Hematopoietic multipotent progenitor cell treated with erythropoietin and hydrocortisone succinate and interleukin-3 and kit ligand, for 8 days (in vitro differentiated cells): ENCODE measurements around the gene ZSCAN20.
"Not testable (repeated sequence)": the region's sequence is repeated elsewhere in the genome, so short reads cannot be mapped to it uniquely, and the experiment has no call there.

Source experiments
- DNase-seq: peaks from one replicate; pipeline ENCODE4 v3.0.0-alpha.2; 2015

ZSCAN20 gene

GRCh38 chr1:33497410-33497809, 25.0 kb downstream of the ZSCAN20 start:
- DNase-seq, result no peak

DNA sequence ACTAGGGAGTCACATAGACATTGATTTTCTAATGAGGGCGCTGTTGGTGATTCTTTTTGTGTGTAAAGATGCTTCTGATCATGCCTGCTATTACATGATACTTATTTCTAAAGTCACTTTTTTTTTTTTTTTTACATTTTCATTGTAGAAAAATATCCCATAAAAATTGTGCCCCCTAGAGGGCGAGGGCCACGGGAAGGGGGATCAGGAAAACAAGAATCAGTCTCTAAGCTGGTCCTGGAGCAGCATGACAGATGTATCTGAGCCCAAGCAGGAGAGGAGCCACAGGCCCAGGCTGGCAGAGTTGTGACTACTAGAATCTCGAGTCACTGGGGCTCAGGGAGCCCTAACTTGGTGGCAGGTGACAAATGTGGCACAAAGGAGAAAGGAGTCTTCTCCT, 28.1 kb downstream of the ZSCAN20 start:
- no peak for DNase-seq

DNA sequence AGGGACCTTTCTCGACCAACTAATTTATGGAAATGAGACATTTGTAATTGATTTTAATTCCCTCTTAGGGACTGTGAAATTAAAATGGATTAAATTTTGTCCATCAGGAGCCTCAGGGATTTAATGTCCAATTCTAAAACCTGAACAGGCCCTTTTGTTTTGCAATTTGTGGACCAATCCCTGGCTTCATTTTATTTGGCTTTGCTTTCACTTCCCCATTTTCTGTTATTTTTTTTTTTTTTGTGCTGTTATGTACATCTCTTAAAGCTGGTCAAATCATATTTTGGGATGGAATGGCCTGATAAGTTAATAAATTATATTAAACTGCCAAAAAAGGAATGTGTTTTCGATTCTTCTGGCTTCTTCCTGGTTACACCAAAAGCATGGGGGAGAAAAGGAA, 28.9 kb downstream of the ZSCAN20 start:
- DNase-seq, result no peak

DNA sequence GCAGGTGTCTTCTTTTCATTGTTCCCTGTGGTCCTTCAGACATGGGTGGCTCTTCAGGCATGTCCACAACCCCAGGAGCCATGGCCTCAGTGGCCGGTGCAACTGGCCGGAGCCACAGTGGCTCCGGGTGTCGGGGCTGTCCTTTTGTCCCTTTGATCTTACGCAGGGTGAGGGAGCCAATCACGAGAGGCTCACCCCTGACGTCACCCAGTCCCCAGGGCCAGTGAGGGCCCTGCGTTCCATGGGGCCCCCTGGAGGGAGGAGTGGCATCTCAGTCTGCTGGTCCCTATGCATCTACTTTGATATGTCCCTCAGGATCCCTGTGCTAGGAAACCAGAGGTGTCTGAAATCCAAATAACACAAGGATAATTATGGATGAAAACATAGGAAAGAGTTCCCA, 29.3 kb downstream of the ZSCAN20 start:
- no peak for DNase-seq

- DNase-seq, result no peak
Observed at GRCh38 chr1:33502726-33503125, 30.3 kb downstream of the ZSCAN20 start.

DNA sequence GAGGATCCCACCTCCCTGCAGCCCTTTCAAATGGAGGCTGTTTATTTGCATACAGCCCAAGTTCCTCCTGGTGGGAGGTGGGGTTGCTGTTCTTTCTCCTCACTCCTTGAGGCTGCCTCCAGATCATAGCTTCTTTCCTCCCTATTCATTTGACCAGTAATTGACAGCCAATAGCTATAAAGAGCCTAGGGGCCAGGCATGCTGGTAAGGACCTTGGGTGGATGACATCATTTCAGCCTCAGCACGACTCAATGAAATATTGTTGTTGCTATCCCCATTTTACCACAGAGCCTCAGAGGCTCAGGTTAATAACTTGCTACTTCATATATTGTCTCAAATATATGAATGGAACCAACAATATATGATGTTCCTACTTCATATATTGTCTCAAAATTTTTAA, 31.1 kb downstream of the ZSCAN20 start:
- no peak for DNase-seq

DNA sequence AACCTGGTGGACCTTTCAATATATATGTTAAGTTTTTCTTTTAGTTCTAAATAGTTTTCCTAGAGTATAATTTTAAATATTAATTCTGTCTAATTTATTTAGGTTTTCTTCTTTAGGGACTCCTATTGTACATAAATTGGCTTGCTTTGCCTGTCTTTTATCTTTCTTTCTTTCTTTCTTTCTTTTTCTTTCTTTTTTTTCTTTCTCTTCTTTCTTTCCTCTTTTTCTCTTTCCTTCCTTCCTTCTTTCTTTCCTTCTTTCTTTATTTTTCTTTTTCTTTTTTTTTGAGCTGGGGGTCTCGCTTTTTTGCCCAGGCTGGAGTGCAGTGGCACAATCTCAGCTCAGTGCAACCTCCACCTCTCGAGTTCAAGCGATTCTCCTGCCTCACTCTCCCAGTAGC, 35.2 kb downstream of the ZSCAN20 start:
- no peak for DNase-seq

- no peak for DNase-seq
Observed at GRCh38 chr1:33508151-33508550, 35.7 kb downstream of the ZSCAN20 start.

GRCh38 chr1:33509276-33509675, 36.8 kb downstream of the ZSCAN20 start:
- DNase-seq, result not testable (repeated sequence)

DNA sequence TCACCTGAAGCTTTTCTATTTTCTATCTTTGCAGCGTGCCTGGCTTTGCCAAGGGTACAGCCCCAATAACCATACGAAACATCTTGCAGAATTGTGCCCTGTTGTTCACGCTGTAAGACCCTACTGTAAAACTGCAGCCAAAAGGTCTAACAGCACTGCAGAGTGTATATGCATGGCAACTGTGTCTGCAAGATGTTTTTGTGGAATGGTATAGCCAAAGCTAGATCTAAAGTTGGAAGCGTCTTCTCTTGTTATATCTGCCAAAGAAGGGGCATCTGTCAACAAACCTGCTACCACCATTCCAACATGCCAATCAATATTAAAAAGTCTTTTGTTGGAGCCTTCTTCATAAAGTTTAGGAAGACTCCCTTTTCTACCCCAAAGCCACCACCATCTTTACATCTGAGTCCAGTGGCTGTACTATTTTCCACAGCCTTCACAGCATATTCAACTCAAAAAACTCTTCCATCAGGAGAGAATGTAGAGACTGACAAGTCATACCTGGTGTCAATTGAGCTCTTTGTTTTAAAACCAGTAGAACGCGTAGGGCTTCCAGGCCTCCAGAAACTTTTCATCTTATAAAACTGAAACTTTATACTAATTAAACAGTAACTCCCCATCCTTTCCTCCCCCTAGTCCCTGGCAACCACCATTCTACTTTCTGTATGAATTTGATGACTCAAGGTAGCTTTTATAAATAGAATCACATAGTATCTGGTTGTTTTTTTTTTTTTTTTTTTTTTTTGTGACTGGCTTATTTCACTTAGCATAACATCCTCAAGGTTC, 40.0 kb downstream of the ZSCAN20 start:
- no peak for DNase-seq

- DNase-seq, result no peak
Observed at GRCh38 chr1:33515112-33515511, 42.7 kb downstream of the ZSCAN20 start.

GRCh38 chr1:33515607-33516006, 43.2 kb downstream of the ZSCAN20 start:
- no peak for DNase-seq

- DNase-seq, result no peak
Observed at GRCh38 chr1:33516428-33516827, 44.0 kb downstream of the ZSCAN20 start.

DNA sequence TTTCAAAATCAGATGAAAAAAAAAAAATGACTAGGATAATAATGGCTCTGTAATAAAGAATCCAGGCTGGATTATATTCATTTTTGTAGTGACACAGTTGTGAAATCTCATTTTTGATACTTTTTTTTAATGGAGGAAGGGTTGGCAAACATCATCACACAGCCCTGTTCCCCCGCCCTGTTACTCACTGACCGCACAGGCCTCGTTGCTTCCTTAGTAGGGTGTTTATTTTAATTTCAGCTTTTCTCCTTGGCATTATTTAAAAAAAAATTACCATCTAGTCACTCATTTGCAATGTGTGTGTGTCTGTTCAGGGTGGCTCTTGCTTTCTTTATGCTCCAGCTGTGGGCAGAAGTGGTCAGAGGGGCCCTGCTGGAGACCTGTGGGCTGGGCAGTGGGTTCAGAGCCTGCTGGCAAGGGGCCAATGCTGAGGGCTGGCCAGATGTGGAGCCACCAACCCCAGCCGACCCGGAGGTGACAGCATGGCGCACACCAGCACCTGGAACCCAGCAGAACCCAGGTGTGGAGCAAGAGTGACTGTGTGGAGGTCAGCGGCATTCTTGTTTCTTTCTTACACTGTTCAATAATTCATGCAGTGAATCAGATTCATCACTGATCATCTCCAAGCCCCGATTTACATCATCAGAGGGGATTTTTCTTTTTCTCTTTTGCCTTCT, 44.6 kb downstream of the ZSCAN20 start:
- no peak for DNase-seq

GRCh38 chr1:33517596-33518250, 45.3 kb downstream of the ZSCAN20 start:
- no peak for DNase-seq

- no peak for DNase-seq
Observed at GRCh38 chr1:33519240-33519884, 46.9 kb downstream of the ZSCAN20 start.

- DNase-seq, result no peak
Observed at GRCh38 chr1:33524586-33524985, 52.1 kb downstream of the ZSCAN20 start.

DNA sequence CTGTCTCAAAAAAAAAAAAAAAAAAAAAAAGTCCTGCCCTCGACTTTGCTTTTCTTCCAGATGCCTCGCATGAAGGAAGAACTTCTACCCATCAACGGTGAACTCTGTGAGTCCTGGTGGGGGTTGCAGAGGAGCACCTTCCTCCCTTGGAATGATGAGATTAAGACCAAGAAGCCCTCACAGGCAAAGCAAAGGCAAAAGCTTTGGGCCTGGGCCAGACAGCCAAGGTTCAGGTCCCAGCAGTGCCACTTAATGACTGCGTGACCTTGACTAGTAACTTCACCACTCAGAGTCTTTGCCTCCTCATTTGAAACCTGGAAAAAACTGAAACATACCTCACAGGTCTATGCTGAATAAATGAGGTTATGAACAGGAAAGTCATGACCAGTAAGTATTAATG, 55.5 kb downstream of the ZSCAN20 start:
- no peak for DNase-seq

DNA sequence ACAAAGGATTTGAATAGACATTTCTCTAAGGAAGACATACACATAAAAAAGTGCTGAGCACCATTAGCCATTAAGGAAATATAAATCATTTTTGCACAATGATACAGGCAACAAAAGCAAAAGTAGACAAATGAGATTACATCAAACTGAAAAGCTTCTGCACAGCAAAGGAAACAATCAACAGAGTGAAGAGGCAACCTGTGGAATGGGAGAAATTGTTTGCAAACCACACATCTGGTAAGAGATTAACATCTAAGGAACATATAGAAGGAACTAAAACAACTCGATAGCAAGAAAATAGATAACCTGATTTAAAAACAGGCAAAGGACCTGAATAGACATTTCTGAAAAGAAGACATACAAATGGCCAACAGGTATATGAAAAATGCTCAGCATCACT, 57.5 kb downstream of the ZSCAN20 start:
- DNase-seq, result no peak

- no peak for DNase-seq
Observed at GRCh38 chr1:33532250-33532649, 59.8 kb downstream of the ZSCAN20 start.

DNA sequence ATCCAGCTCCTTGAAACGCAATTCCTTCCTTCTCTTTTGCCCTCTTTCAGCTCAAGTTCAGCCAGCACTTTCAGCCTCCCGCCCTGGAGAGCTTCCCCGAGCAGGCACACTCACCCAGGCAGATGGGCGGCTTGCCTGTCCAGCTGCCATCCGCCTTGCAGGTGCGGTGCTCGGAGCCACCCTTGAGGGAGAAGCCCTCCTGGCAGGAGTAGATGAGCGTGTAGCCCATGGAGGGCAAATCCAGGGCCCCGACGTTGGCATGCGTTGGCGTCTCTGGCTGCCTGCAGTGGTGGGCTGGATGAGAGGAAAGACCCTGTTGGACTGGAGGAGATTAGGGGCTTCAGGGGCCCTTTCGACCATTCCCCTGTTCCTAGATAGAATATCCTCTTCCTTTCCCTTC, 60.5 kb downstream of the ZSCAN20 start:
- DNase-seq, result no peak

DNA sequence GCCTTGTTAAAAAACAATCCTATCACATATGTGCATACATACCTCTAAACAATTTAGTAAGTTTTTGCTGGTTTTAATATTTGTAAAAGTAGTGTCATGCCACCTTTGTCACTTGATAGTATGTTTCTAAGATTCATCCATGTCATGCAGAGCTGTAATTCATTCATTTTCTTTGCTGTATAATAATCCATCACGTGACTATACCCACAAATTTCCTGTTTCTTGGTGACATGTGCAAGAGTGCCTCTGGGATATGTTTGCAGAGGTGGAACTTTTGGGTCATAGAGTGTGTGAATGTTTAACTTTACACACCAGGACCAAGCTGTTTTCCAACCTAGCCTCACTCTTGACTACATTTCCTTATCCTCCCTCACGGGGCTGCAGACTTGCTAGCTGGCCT, 62.9 kb downstream of the ZSCAN20 start:
- DNase-seq, result no peak

- no peak for DNase-seq
Observed at GRCh38 chr1:33537885-33538284, 65.4 kb downstream of the ZSCAN20 start.

DNA sequence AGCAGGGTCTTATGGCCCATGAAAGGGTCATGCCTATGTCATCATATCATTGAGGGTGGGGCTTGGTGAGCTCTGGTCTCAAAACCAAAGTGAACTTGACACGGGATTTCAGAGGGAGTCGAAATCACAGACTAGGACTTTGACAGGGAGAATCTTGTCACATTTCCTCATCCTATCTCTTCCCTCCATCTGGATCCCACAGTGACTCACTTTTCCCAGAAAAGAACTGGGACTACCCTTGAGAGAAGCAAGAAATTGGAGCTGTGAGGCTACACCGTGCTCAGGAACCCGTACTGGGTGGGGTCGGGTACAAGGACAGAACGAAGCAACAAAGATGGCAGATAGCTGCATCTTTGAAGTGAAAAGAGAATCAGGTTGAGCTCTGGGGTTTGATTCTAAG, 69.5 kb downstream of the ZSCAN20 start:
- DNase-seq, result no peak
